NCI-H2029 (cell line): ENCODE results near the gene RNF31.

Experiments
- DNase-seq: peaks from one replicate; lab custom pipeline; 2025; lab: John Stamatoyannopoulos, UW

The RNF31 gene

DNA sequence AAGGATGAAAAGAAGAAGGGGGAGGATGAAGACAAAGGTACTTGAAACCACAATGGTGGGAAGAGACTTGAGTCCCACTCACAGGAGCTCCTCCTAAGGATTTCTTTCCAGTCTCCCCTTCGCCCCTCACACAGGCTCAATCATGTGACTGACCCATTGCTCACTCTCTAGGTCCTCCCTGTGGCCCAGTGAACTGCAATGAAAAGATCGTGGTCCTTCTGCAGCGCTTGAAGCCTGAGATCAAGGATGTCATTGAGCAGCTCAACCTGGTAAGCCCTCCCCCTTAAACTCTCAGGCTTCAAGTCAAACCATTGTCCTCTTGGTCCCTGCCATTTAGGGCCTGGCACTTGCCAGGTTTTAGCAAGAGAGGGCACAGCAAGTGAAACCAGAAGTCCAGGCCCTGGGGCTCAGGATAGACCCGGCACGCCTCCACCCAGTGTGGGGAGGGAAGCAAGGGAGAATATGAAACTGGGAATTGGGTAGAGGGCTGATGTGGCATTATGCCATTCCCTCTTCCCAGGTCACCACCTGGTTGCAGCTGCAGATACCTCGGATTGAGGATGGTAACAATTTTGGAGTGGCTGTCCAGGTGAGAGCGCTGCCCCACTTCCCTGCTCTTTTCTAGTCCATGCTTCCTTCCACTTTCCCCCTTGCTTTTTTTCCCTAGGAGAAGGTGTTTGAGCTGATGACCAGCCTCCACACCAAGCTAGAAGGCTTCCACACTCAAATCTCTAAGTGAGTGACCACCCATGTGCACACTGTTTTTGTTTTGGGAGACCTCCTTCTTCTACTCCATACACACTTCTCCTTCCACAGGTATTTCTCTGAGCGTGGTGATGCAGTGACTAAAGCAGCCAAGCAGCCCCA is 9.5 kb upstream of the RNF31 start:
- no peak for DNase-seq

DNA sequence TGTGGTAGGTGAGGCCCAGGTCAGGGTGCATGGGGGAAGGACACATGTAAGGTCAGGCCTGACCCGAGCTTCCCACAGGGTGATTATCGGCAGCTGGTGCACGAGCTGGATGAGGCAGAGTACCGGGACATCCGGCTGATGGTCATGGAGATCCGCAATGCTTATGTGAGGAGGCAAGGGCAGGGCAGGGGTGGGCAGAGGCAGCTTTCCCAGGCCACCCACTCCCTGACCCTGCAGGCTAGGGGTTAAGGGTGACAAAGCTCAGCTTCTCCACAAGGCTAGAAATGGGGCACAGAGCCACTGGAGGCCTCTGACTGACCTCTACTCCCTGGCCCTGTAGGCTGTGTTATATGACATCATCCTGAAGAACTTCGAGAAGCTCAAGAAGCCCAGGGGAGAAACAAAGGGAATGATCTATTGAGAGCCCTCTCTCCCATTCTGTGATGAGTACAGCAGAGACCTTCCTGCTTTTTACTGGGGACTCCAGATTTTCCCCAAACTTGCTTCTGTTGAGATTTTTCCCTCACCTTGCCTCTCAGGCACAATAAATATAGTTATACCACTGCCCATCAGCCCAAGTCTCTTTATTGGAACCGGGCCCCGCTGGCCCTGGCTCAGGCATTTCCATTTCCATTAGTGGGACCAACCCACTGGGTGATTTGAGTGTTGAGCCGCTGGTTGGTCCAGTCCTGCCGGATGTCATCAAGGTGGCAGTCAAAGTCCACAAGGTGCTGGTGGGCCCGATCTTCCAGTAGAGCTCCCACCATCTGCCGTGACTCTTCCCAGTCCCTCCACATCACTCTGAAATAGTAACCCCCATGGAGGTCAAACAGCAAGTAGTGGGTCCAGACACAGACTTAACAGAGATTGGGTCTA is 8.7 kb upstream of the RNF31 start:
- no peak for DNase-seq

DNA sequence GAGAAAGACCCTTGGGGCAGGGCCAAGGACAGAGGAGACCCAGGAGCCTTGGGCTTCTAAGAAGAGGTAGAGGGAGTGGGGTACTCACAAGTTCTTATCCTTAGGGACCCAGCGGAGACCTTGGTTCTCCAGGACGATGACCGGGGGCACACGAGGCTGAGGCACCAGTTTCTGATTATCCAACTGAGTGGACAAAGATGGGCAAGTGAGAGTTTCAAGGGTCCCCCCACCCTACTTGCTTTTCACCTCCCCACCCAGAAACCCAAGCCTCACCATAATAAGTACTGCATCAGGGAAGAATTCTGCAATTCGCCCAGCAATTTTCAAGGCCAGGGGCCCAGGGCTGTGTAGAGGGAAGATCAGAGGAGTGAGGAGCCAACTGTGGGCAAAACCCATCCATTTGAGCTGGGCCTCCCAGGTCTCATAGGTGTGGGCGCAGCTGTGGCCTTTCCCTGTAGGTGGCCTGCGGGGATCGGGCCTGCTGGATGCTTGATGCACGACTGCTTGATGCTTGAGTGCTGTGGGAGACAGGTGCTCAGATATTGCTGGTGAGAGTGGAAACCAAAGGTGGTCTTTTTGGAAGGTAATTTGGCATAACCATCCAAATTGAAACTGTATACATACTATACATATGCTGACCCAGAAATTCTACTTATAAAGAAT is 7.9 kb upstream of the RNF31 start:
- no peak for DNase-seq

DNA sequence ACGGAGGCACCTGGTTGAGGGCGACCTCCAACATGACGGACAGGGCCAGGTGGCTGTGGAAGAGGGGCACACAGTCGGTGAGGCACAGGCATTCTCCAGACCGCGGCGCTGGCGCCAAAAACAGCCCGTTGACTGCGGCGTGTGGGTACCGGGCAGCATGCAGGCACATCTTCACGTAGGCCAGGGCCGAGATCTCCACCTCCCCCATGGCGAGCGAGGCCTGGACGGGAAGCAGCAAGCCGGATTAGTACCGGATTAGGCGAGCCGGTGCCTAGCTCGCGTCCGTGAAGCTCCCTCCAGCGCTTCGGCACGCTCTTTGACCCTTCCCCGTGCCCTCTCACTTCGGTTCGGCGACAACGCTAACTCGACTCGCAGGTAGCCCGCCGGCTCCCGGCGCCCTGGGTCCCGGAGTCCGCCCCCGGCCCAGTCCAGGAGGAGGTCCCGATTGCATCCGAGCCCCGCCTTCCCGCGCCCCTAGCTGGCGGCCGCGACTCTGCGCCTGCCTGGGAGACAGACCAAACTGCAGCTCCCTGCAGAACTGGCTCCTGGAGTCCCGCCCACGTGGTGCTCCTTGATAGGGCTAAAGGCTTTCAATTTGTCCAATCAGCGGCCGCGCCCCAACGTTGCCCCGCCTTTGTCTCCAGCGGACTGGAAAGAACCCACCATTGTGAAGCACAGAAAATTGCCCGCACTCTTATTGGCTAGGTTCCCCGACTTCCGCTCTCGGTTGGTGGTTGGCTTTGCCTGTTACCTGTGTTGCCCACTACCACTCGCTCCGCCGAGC is 6.0 kb upstream of the RNF31 start, which contains the start of gene EMC9:
EMC9 (minus strand) TSS at position 495 of the 784 bp plus-strand sequence; CDS start at position 208, 287 bp downstream.
- peak; percentile 99 for DNase-seq

DNA sequence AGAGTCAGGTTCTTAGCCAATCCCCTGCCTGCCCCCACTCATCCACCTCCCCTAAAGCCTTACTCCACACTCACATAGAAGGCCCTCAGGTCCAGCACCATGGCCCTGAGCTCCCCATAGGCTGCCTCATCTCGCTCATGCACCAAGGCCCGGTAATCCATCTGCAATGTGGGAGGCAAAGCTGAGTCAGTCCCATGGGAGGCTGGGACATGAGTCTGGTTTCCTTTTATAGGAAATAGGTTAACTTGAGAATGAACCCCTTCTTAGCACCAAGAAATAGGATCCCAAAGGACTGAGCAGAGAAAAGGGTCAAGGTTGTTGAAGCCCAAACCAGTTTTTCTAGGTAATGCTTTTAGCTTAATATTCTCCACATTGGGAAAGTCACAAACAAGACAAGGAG is 3.8 kb upstream of the RNF31 start:
- no peak for DNase-seq

DNA sequence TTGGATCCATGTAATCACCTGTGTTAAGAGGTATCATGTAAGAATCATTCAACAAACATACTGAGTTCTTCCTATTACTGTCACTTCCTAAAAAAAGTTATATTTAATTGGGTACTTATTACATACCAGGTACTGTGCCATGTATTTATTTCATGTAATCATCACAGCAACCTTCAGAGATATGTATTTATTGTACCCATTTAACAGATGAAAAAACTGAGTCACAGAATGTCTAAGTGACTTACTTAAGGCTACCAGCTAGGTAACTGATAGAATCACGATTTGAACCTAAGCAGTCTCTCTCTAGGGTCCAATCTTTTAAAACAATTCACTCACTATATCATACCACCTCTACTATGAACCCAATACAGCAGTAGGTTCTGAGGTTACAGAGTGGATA is 2.8 kb upstream of the RNF31 start:
- DNase-seq: no peak

DNA sequence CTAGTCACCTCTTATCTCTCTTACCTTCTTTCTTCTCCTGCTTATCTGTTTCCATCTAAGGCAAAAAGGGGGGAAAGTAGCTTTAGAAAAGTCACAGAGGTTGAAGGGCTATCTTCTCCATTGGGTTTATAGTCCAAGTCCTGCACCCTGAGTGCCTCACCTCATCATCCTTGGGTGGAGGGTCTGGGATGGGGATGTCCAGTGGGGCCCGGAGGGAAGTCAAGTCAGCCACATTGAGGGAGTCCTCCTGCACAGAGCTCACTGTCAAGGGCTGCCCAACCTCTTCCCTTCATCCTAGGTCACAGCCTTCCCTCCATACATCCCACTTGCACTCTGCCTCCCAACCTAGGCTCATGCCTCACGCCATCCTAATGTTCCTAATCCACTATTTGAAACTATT is 2.1 kb upstream of the RNF31 start:
- DNase-seq: no peak

DNA sequence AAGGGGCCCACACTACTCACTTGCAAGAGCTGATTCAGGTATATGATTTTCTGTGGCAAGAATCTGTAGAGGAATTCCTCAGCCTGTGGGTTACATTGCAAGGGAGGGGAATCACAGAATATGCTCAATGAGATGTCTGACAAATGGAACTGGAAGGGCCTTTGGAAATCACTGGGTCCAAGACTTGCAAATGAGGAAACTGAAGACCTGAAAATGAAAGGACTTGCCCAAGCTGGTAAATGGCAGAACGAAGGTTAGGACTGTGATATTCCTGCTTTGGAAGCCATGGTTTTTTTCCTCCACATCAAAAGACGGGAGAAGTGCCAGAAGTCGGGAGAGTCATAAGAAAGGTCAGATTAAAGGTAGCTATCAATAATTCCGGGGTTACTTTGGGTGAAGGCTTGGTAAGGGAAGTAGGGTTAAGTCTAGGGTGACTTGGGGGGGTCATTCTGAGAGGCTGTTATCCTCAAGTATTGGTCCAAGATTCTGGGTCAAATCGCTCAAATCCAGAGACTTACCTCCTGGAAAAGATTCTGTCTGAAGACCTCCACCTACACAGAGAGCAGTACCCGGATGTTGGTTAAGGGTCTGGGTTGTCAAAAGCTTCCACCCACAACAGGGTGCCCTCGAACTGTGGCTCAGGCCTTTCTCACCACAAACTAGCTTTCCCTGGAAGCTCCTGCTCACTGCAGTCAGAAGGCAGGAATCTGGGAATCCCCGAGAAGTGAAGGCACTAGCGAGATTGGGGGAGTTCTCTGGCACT is 1.4 kb upstream of the RNF31 start:
- DNase-seq: no peak

DNA sequence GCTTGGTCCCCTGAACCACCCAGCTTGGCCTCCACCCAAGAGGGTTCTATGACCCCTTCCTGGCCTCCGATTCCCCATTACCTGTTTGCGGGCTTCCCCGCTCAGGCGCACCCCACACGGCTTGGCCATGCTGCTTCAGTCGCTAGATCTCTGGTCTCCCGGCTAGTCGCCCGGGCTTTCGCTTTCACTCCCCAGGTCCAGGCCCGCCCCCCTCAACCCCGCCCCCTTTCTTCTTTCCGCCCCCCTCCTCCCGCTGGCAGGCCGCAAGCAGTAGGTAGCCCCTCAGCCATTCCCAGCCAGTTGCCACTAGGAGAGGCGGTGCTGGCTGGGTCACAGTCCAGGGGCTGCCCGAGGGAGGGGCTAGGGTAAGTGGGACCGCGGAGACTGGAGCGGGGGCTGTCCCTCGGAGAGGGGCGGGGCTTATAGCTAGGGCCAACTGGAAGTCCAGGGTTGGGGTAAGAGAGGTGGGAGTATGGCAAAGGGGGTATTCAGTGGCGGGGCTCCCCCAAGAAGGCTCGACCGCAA is 783 bp upstream of the RNF31 start, which contains the start of gene PSME2:
PSME2 (minus strand) TSS at position 158 of the 525 bp plus-strand sequence; CDS start at position 129, 29 bp downstream.
- peak; percentile 97 for DNase-seq

DNA sequence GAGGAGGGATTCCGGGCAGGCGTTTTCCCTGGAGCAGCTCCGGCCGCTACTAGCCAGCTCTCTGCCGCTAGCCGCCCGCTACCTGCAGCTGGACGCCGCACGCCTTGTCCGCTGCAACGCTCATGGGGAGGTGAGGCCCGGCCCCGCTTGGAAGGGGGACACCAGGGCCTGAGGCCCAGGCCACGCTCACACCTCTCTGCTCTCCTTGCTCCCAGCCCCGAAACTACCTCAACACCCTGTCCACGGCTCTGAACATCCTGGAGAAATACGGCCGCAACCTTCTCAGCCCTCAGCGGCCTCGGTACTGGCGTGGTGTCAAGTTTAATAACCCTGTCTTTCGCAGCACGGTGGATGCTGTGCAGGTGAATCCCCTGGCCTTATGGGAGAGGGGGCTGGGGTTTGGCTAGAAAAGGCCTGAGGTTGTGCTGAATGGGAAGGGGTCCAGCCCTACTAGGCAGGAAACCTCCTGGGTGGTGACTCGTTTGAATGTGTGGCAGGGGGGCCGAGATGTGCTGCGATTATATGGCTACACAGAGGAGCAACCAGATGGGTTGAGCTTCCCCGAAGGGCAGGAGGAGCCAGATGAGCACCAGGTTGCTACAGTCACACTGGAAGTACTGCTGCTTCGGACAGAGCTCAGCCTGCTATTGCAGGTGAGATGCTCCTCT is 597 bp downstream of the RNF31 start:
- DNase-seq: no peak

DNA sequence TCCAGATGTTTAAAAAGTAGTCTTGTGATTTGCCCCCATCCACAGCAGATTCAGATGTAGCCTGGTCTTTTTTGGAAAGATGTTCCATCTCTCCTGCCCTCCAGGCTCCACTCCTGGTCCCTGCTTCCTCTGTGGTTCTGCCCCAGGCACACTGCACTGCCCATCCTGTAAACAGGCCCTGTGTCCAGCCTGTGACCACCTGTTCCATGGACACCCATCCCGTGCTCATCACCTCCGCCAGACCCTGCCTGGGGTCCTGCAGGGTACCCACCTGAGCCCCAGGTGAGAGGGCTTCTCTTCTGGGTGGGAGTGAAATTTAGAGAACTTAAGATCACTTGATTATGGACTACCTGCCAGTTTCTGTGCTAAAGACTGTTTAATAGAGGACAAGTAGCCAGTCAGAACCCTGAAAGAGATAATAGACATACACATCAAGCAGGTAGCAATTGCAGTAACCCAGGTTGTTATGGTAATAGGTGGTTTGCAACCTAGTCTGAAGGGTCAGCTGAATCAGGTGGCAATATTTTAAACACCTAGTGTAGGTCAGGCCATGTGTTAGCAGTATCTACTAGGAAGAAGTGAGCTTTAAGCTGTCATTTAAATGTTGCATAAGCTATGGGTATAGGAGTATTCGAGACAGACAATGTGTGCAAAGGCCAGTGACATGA is 2.1 kb downstream of the RNF31 start:
- no peak for DNase-seq

DNA sequence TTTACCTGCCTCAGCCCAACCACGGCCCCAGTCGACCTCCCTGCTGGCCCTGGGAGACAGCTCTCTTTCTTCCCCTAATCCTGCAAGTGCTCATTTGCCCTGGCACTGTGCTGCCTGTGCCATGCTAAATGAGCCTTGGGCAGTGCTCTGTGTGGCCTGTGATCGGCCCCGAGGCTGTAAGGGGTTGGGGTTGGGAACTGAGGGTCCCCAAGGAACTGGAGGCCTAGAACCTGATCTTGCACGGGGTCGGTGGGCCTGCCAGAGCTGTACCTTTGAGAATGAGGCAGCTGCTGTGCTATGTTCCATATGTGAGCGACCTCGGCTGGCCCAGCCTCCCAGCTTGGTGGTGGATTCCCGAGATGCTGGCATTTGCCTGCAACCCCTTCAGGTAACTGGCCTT is 2.8 kb downstream of the RNF31 start:
- no peak for DNase-seq

DNA sequence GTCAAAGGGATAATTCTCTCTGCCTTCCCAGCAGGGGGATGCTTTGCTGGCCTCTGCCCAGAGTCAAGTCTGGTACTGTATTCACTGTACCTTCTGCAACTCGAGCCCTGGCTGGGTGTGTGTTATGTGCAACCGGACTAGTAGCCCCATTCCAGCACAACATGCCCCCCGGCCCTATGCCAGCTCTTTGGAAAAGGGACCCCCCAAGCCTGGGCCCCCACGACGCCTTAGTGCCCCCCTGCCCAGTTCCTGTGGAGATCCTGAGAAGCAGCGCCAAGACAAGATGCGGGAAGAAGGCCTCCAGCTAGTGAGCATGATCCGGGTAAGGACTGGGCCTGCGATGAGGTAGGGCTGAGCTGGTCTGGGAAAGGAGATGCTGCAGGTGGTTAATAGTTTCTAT is 3.3 kb downstream of the RNF31 start:
- no peak for DNase-seq

DNA sequence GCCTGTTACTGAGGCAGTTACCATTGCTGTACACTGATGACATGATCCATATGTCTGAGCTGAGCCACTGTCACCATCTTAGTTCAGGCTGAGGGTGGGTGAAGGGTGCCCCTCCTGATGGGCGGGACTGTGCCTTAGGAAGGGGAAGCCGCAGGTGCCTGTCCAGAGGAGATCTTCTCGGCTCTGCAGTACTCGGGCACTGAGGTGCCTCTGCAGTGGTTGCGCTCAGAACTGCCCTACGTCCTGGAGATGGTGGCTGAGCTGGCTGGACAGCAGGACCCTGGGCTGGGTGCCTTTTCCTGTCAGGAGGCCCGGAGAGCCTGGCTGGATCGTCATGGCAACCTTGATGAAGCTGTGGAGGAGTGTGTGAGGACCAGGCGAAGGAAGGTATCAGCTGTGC is 3.7 kb downstream of the RNF31 start:
- no peak for DNase-seq

DNA sequence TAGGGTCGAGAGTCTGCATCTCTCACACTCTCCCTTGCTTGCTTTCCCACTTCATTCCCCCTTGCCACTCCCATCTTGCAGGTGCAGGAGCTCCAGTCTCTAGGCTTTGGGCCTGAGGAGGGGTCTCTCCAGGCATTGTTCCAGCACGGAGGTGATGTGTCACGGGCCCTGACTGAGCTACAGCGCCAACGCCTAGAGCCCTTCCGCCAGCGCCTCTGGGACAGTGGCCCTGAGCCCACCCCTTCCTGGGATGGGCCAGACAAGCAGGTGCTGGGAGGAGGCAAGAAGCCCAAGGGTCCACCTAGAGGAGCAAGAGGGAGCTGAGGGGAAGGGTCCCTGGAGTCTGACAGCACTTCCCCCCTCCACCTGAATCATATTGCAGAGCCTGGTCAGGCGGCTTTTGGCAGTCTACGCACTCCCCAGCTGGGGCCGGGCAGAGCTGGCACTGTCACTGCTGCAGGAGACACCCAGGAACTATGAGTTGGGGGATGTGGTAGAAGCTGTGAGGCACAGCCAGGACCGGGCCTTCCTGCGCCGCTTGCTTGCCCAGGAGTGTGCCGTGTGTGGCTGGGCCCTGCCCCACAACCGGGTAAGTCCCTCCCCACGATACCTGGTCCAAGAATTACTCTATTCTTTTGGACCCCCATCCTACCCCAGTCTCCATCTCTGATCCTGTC is 4.2 kb downstream of the RNF31 start:
- DNase-seq: no peak

DNA sequence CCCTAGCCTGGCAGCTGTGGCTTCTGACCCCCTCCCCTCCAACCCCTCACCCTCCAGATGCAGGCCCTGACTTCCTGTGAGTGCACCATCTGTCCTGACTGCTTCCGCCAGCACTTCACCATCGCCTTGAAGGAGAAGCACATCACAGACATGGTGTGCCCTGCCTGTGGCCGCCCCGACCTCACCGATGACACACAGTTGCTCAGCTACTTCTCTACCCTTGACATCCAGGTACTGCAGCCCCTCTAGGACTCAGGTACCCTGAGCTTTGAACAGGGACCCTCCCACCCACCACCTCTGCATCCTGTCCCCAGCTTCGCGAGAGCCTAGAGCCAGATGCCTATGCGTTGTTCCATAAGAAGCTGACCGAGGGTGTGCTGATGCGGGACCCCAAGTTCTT is 7.8 kb downstream of the RNF31 start:
- no peak for DNase-seq

DNA sequence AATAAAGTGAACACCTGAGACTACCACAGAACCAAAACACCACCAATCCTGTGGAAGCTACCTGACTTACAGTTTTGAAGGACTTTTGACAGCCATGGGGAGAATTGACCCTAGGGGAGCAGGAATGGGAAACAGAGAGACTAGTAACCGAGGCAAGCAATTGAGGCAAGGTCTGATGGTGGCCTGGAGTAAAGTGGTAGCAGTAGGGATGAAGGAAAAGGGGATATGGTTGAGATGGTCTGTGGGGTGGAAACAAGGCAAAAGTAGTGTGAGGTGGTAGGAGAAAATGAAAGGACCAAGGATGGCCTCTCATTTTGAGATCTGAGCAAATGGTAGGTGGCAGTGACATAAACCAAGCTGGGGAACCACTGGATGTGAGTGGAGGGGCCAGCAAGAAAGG is 9.5 kb downstream of the RNF31 start:
- no peak for DNase-seq

DNA sequence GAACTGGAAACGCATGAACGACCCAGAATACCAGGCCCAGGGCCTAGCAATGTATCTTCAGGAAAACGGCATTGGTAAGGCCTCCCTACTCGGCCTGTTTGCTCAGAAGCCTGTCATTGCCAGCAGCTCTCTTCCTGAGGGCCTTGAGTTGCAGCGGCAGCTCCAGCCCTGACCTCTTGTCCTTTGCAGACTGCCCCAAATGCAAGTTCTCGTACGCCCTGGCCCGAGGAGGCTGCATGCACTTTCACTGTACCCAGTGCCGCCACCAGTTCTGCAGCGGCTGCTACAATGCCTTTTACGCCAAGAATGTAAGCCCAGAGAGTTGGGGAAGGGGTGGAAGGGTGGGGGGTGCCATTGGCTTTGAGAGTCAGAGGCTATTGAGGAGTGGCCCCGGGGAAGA is 10.0 kb downstream of the RNF31 start:
- no peak for DNase-seq
